AML-193 (cell line): ENCODE data around the gene EDA.

Experiments used
- DNase-seq, 2 experiments: peaks; one replicate each; lab custom pipeline; 2025; lab: John Stamatoyannopoulos, UW

EDA gene

DNA sequence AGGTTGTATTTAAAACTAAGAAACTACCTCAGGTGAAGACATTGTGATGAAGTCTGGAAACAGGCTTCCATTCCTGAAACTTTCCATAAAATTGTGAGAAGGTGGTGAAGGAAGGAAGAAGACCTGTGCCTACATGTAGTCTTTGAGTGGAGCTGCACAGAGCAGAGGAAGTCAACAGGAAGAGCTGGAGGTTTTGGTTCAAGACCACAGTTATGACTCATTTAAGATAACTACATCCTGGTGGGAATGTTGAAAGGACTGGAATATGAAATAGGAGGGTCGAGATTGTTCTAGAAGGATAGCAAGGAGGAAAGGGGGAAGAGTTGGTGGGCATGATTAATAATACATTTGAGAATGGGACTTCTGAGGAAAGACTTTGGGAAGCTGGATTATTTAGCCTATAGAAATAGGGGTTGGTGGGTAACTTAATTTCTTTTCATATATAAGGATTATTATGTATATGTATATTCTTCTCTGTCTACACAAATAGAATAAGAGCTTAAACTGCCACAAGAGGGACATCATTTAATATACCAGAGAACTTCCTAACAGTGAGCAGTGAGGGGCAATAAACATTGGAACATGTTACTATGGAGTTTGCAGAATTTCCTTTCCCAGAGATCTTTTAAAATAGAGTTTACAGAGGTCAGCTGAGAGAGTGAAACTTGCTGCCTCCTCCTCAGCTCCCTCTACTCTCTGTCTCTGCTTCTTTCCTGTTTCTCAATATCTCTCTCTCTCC lies 410.4 kb downstream of the EDA start:
- DNase-seq: no peak

GRCh38 chrX:70026851-70027200 lies 410.9 kb downstream of the EDA start:
- no peak for DNase-seq

DNA sequence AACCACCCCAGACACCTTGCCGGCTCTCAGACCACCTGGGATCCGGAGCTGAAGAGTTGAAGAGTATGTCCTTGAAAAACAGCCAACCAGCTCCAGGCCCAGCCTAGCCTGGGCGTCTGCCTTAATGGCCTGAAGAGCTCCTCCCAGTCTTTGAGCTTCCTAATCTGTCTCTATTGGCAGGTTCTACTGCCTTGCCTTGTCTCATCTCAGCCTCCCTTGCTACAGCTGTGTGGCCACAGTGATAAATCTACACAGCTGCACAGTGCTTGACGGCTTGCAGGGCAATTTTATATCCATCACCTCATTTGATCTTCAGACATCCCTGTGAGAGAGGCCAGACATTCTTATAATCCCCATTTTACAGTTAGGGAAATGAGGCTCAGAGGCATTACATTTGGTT lies 413.9 kb downstream of the EDA start:
- no peak for DNase-seq

DNA sequence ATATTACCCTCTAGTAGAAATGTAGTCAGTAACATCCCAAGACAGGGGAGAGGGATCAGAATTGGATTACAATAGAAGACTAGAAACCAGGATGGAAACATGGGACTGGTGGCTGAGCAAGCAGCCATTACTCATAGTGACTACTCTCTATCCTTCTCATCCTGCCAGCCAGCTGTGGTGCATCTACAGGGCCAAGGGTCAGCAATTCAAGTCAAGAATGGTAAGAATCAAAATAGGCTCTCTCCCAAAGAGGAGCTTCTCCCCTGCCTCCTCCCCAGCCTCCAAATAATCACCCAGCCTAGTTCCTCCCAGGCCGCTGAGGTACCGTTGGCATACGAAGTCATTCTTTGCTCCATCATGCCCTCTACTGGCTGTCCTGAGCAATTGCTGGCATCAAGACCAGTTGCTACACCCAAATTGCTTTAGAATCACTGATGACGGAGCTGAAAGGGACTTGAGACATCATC lies 414.4 kb downstream of the EDA start:
- DNase-seq: peak; percentile 36 to 47

DNA sequence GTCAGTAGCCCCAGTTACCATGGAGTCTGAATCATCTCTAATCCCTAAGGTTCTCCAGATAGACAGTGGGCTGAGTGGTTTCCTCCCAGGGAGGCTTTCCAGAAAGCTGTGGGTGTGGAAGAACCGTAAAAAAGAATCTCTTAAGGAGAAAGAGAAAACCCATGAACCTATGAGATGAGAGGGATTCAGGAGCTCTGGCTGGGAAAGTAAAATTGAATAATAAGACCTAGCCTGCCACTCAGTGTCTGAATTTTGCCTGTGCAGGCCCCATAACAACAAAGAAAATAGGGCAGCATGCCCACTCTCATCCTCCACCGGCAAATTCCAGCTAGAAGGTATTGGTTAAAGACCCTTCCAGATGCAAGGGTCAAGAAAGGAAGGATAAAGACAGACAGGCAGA lies 416.9 kb downstream of the EDA start:
- DNase-seq: no peak

DNA sequence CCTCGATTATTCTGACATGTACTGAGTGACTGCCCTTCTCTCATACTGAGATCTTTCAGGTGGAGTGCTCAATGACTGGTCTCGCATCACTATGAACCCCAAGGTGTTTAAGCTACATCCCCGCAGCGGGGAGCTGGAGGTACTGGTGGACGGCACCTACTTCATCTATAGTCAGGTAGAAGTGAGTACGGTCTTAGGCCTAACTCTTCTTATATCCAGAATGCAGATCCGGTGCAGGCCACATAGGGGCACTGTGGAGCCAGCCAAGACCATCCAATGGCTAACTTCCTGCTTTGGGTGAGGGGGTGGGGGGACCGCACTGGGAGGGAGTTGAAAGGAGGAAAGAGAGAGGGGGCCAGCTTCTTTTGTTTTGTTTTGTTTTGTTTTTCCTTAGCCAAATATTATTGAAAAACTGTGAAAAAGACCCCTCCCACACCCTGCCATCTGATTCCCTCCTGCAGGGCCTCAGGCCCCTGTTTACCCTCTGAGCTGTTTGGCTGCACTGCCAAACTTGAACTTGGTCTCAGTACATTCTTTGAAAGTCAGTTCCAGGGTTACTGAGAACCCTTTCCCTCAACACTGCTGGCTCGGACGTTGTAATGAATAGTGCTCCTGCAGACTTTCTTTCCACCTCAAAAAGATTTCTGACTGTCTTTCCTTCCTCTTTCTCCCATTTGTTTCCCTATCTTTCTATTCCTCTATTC lies 417.6 kb downstream of the EDA start:
- peak; percentile 7 to 15 for DNase-seq

DNA sequence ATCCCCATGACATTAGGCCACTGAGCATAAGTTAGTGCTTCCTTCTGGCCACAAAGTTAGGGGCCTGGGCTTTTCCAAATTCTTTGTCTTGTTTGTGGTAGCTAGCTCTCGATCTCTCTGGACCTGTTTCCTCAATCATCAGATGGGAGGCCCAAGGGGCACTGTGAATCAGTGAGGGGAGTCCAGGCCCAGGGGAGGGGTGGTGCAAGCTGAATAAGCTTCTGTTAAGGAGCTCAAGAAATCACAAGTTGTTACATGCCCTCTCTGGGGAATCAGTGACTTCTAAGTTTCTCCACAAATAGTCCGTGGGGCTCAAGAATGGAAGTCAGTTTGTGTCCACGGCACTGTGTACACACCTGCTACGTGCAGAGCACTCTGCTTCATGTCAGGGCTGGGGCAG lies 418.7 kb downstream of the EDA start:
- no peak for DNase-seq

DNA sequence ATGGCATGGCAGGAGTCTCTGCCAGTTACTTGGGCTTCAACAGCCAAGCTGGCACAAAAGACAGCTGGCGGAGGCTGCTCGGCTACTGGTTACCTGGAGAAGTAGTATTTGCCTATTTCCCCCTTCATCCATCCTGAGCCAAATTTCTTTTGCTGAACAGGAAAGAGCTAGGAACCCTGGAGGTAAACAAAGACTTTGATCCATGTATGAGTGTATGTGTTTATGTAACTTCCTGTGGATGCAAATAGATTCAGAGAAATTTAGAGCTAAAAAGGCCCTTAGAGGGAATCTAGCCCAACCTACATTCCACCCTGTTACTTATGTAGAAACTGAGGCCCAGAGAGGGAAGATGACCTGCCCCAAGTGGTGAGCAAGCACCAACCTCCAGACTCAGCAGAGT lies 422.6 kb downstream of the EDA start:
- no peak for DNase-seq

- no peak for DNase-seq
These were observed 423.0 kb downstream of the EDA start for GRCh38 chrX:70038951-70039350.

- DNase-seq: no peak
These were observed 423.8 kb downstream of the EDA start for GRCh38 chrX:70039758-70040157.

GRCh38 chrX:70041993-70042392 lies 426.1 kb downstream of the EDA start:
- DNase-seq: no peak

- DNase-seq: no peak
These were observed 426.8 kb downstream of the EDA start for GRCh38 chrX:70042399-70043371.

GRCh38 chrX:70043685-70044084 lies 427.8 kb downstream of the EDA start:
- DNase-seq: no peak

DNA sequence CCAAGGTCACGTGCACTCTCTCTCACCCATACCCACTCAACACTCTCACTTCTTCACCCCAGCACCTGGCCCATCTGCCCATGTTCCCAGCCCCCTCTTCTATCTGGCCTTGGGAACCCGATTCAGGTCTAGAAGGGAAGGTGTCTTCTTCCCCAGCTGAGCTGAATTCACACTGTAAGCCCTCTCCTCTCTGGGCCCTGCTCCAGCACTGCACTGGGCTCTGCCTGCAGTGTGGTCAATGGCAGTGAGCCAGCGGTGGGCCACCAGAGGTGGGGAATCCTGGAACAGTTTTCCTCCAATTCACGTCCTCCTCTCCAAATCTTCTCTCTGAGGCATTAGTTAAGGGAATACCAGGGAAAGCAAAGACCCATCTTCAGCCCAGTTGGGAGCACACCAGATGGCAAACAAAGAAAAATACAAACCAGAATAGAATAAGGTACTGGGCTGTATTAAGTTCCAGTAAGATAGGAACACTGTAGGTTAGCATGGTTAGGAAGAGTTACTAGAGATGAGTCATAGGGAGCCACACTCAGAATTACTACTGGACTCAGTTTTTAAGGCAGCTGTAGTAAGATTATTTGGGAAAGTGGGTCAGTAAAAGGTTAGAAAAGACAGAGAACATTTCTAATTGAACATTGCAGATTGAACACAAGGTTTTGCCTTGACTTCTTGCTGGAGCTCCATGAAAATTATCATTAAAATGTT lies 428.8 kb downstream of the EDA start:
- no peak for DNase-seq

DNA sequence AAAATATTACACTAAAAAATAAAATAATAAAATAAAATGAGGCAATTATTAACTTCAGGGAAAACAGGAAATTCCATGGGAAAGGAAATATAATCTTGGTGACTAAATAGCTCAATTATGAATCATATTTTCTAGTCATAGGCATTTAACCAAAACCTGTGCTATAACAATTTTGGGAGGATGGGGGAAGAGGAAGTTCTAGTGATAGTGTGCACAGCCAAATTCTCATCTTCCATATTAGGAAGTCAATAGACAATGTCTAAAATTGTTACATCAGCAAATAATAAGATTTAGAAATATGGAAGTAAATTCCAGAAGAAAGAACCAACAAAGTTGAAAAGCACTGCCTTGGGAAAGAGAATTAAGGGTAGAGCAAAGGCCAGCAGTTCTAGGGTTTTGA lies 431.1 kb downstream of the EDA start:
- DNase-seq: no peak

DNA sequence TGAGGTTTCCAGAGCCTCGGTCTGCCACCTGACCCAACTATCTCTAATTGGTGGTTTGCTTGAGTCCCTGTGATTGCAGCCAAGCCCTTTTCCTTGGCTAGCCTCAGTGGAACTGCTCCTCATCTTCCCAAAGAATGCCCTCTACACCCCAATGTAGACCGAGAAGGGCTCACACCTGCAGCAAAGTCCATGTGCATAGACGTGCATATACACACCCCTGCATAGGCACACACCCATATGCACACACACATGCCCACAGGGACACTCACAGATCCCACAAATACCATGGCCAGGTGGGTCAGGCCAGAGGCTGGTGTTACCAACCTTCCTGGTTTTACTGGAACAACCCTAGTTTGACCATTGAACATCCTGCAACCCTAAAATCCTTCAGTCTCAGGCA lies 433.5 kb downstream of the EDA start:
- no peak for DNase-seq

DNA sequence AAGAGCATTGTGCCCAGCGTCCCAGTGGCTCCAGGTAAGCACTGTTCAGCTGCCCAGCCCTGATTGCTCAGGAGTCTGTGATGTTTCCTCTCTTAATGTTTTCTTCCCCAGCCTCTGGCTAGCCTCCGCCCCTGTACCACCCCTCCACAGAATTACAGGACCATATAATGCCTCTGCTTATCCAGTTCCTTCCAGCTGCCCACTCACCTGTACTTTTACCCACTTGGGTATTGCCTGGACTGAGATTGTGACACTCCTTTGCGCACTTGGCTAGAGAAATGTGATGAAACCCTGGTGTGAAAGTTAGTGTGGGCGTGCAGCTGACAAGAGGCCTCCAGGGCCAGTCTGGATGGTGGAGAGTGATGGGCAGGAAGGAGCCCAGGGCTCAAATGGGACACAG lies 434.0 kb downstream of the EDA start, which contains the start of gene AWAT2:
TSS of gene AWAT2 (minus strand) at position 14 of the 400 bp plus-strand sequence. CDS start at position 8, 6 bp downstream.
- DNase-seq: no peak

DNA sequence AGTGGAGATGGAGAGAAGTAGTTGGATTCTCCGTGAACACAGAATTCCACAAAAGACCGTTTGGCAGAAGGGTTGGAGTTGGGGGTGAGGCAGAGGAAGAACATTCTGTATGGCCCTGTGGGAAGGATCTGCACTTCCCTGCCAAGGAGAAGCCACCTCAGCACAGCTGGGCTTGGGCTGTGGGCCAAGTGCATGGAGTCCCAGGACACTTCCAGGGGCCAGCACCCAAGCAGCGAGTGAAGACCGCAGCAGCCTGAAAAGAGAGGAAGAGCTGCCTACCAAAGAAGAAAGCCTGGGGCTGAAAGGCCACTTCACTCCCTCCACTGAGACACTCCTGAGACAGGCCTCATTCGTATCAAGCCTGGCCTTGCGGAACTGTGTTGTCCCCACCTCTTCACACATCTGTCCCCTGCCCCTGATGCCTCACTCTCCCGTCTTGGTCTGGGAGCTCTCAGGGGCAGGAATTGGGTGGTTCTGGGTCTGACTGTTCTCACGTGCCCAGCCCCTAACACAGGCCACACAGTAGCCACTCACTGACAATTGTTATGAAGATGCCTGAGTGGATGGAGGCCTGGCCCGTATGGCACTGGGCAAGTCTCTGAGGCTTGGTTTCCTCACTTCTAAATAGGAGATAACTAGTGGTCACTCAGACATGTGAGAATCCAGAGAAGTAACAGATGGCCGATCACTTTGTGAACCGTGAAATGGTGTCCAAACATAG lies 437.1 kb downstream of the EDA start:
- DNase-seq: no peak

- no peak for DNase-seq
These were observed 438.5 kb downstream of the EDA start for GRCh38 chrX:70054391-70054790.

DNA sequence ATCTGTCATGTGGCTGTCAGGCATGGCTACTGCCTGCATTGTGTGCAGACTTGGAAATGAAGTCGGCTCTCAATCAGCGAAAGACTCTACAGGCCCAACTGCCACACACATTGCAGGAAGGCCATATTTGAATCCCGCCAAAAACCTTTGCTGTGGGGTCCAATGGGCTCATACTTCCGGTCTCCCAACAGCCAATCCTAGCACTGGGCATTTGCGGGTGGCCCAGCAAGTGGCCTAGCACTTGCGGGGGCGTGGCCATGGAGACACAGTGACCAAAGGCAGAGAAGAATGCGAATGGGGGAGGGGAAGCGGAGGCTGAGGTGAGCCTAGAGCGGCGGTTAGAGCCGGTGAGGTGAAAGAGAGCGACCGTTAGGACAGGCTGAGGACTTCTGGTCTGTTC lies 446.2 kb downstream of the EDA start, which contains the start of gene OTUD6A:
TSS of gene OTUD6A (plus strand) at position 382 of the 400 bp plus-strand sequence. CDS start 68 bp downstream, outside the sequence.
- no peak for DNase-seq

DNA sequence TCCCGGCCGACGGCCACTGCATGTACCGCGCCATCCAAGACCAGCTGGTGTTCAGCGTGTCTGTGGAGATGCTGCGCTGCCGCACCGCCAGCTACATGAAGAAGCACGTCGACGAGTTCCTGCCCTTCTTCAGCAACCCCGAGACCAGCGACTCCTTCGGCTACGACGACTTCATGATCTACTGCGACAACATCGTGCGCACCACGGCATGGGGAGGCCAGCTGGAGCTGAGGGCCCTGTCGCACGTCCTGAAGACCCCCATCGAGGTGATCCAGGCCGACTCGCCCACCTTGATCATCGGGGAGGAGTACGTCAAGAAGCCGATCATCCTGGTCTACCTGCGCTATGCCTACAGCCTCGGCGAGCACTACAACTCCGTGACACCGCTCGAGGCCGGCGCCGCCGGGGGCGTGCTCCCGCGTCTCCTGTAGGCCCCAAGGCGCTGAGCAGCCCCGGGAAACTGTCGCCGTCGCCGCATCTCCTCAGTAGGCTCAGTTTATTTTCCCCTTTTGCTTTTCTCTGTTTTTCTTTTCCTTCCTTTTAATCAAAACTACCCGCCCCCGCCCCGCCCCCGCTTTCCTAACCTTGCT lies 447.1 kb downstream of the EDA start:
- no peak for DNase-seq
